Activated naive CD4-positive, alpha-beta T cell treated with anti-CD3 and anti-CD28 coated beads for 36 hours (primary cell): ENCODE data around the gene CACNA1C. TPM values are rescaled to one million over a fixed set of nuclear protein-coding genes. Genes with fewer than 3 reads are reported as not detected.

Experiments used
- CTCF ChIA-PET: fragments of 350-600 bp; sonication (Branson Sonifier 250); formaldehyde crosslinking; loops from one replicate; lab custom pipeline; 2021; ENCODE audit warnings: antibody characterized with exemption; lab: Charles Lee
- DNase-seq: peaks from one replicate; pipeline ENCODE4 v3.0.0-alpha.2; 2020
- H3K27ac Mint-ChIP-seq: one replicate; pipeline ENCODE4 v1.8.0; 2021; ENCODE audit warnings: mild to moderate bottlenecking, mixed read lengths
- H3K27me3 Mint-ChIP-seq: one replicate; pipeline ENCODE4 v1.8.0; 2021; ENCODE audit warnings: low read depth, mixed read lengths
- H3K36me3 Mint-ChIP-seq: one replicate; pipeline ENCODE4 v1.8.0; 2021; ENCODE audit warnings: low read depth, mixed read lengths
- H3K4me1 Mint-ChIP-seq: one replicate; pipeline ENCODE4 v1.8.0; 2021; ENCODE audit warnings: low read depth, mixed read lengths
- H3K4me3 Mint-ChIP-seq: one replicate; pipeline ENCODE4 v1.8.0; 2021; ENCODE audit warnings: mild to moderate bottlenecking, moderate library complexity, mixed read lengths
- H3K9me3 Mint-ChIP-seq: one replicate; pipeline ENCODE4 v1.8.0; 2021; ENCODE audit warnings: mixed read lengths
- intact Hi-C: fragments of 100-400 bp; cut with micrococcal nuclease; formaldehyde crosslinking; loops from one replicate; pipeline ENCODE4 v1.15.1; 2023
- total RNA-seq, 2 experiments: library from RNA; stranded (reverse); gene quantifications; one replicate each; pipeline ENCODE4 v1.2.3, GENCODE V29; 2021

Gene CACNA1C
- total RNA-seq, 2 experiments from 2014 or later, result 0.02 to 0.12 TPM

DNA sequence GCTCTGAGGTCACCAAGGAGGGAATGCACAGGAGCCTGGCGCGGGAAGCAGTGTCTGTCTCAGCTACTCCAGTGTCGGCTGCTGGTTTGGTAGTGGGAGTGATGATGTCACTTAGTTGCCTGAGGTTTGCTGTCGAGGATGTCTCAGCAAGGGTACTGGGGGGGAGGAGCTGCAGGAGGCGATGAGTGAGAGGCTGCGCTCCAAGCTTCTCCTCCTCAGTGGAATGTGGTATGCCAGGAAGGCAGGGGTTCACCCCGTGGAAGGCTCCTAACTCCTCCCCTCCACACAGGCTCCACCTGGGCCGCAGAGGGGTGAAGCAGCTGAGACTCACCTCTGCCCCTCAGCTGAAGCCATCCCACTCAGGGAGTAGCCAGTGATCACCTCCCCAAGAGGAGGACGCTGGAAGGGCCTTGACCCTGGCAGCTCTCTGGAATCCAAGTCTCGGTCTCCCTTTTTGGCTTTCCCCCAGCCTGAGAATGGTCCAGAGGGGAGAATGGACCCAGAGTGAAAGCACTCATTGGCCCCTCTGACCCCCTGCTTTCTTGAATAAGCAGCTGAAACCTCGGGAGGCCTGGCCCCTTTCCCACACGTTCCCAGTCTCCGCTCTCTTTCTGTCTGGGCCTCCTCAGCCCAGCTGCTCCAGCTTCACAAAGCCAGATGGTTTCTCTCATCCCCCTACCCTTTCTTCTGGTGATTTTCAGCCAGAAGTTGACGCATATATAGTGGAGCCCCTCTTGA, 563.0 kb downstream of the CACNA1C start:
- Mint-ChIP-seq H3K27ac (no peak overlapping the region), H3K27me3 (peaks cover 15% of the 10 kb centered on the region), H3K4me1 (peaks cover 7% of the 10 kb centered on the region), H3K36me3 (no peaks in the 10 kb centered on the region), H3K9me3 (no peaks in the 10 kb centered on the region), H3K4me3 (no peak overlapping the region)
- DNase-seq, result no peak
- intact Hi-C loops, result no loop called here
- CTCF ChIA-PET, result no interaction called here

DNA sequence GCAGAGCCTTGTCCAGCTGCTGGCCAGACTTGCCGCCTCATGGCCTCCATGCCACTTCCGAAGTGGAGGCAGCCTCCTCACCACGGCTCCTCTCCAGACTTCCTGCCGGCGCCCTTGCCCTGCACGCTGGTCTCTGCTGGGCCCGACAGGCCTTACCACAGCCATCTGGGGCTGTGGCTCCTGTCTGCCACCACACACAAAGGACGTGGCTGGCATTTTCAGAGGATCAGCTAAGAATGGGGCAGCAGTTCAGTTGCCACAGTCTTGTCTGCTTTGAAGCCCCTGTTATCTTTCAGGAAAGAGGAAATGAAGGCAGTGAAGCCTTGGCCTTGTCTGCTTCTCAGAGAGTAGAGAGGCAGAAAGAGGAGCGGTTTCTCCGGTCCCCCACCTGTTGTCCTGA, 564.0 kb downstream of the CACNA1C start:
- Mint-ChIP-seq H3K4me3 (no peak overlapping the region), H3K27me3 (peaks cover 20% of the 10 kb centered on the region), H3K4me1 (peaks cover 7% of the 10 kb centered on the region), H3K27ac (no peak overlapping the region), H3K36me3 (no peaks in the 10 kb centered on the region), H3K9me3 (no peaks in the 10 kb centered on the region)
- intact Hi-C loops, result no loop called here
- no peak for DNase-seq
- CTCF ChIA-PET, result no interaction called here

DNA sequence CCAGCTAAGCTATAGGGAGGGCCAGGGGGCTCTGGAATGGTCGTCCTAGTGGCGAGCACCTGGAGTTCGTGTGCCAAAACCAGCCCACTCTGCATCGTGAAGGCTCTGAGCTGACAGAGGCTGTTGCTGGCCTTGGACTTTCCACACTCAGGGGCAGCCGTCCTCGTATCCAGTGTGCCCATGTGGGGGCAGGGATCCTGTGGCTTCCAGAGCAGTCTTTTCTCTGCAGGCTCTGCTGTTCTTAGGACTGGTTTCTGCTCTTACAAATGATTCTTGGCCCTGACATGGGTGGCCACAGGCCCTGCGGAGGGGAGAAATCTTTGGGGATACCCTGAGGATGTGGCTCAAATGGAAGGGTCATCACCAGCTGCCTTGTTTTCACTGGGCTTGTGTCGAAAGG, 564.6 kb downstream of the CACNA1C start:
- intact Hi-C loops, result no loop called here
- Mint-ChIP-seq H3K27me3 (peaks cover 24% of the 10 kb centered on the region), H3K4me1 (peaks cover 7% of the 10 kb centered on the region), H3K36me3 (no peaks in the 10 kb centered on the region), H3K9me3 (no peaks in the 10 kb centered on the region), H3K4me3 (no peak overlapping the region), H3K27ac (no peak overlapping the region)
- CTCF ChIA-PET, result no interaction called here
- no peak for DNase-seq

DNA sequence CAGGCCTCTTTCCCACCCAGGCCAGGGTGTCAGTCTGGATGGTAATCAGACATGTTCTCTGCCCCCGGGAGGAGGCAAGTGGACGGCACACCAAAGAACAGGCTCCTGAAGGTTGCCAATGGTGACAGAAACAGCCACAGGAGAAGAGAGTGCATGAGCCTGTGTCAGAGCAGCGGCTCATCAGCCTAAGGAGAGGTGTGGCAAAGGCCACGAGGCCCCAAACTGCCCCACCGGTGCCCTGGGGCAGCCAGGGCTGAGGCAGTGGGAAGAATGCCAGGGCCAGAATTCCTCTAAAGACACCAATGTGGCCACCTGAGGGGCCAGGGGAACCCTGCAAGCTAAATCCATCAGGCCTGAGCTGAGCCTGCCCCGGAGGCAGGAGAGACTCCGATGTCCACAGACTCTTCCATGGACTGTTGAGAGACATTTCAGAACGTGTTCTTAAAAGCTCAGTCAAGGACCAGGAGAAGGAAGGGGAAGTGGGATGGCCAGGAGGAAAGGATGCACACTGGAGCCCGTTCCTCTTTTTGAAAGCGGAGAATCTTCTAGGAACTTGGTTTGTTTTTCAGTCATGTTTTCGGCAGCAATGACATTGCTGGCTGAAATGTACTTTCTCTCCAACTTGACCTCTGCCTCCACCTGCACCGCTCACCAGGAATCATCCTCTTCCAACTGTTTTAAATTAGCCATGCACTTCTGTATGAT, 565.7 kb downstream of the CACNA1C start:
- Mint-ChIP-seq H3K36me3 (no peaks in the 10 kb centered on the region), H3K27ac (no peak overlapping the region), H3K4me3 (no peak overlapping the region), H3K27me3 (peaks cover 25% of the 10 kb centered on the region), H3K4me1 (peaks cover 4% of the 10 kb centered on the region), H3K9me3 (no peaks in the 10 kb centered on the region)
- no peak for DNase-seq
- intact Hi-C loops, result no loop called here
- CTCF ChIA-PET, result no interaction called here

DNA sequence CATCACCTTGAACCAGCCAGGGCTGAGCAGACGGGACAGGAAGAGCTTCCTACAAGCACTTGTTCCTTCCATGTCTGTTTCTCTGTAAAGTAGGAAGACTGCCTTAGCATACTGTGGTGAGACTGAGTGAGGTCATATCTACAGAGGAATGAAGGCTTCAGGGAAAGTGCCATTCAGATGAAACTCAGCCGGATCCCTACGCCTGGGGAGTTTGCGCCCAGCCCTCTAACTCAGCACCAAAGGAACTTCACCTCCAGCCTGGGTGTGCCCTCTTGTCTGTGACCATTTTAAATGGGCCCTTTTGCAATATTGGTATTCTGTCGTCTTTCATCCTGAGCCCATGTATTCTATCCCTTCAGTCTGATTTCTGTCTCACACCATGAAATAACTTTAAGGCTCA, 566.3 kb downstream of the CACNA1C start:
- H3K27ac Mint-ChIP-seq, result no peak overlapping the region
- intact Hi-C loops, result no loop called here
- no peaks in the 10 kb centered on the region for H3K4me1 Mint-ChIP-seq
- H3K36me3 Mint-ChIP-seq, result no peaks in the 10 kb centered on the region
- H3K27me3 Mint-ChIP-seq, result peaks cover 29% of the 10 kb centered on the region
- H3K9me3 Mint-ChIP-seq, result no peaks in the 10 kb centered on the region
- CTCF ChIA-PET, result no interaction called here
- no peak overlapping the region for H3K4me3 Mint-ChIP-seq
- no peak for DNase-seq

DNA sequence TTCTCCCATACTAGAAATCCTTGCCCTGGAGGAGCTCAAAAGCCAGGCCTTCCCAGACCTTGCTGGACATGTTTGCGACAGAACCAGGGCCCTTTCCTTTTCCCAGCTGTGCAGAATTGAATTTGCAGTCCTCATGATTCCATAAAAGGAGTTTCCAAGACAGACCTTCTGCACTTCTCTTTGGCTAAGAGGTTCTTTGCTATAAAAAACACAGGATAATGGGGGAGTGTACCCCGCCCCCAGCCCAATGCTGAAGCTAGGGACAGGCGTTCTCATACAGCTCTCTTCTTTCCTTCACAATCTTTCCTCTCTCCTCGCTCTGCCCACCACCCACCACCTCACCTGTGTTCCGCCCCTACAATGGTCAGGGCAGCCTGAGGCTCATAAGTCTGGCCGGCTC, 569.7 kb downstream of the CACNA1C start:
- H3K4me3 Mint-ChIP-seq, result no peak overlapping the region
- no peaks in the 10 kb centered on the region for H3K36me3 Mint-ChIP-seq
- CTCF ChIA-PET, result no interaction called here
- no peak overlapping the region for H3K27ac Mint-ChIP-seq
- peaks cover 31% of the 10 kb centered on the region for H3K27me3 Mint-ChIP-seq
- no peaks in the 10 kb centered on the region for H3K4me1 Mint-ChIP-seq
- intact Hi-C loops, result no loop called here
- H3K9me3 Mint-ChIP-seq, result no peaks in the 10 kb centered on the region
- no peak for DNase-seq

DNA sequence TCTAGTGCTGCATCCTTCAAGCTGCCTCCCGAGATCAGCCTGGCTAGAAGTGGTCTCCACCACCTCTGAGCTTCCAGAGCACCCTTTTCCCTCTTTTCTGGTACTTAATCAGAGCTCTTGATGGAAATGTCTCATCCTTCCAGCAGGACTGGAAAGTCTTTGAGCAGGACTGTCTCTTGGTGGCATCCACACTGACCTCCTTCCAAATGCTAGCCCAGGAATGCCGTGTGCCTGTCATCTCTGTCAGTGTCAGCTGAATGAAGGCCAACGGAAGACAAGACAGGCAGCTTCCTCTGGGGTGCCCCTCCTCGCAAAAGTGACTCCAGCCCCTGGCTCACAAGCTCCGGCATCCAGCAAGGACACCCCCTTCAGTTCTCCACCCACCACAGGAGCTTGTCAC, 570.7 kb downstream of the CACNA1C start:
- CTCF ChIA-PET, result no interaction called here
- Mint-ChIP-seq H3K27ac (no peak overlapping the region), H3K27me3 (peaks cover 40% of the 10 kb centered on the region), H3K36me3 (no peaks in the 10 kb centered on the region), H3K9me3 (no peaks in the 10 kb centered on the region), H3K4me1 (peaks cover 4% of the 10 kb centered on the region), H3K4me3 (no peak overlapping the region)
- intact Hi-C loops, result no loop called here
- no peak for DNase-seq

DNA sequence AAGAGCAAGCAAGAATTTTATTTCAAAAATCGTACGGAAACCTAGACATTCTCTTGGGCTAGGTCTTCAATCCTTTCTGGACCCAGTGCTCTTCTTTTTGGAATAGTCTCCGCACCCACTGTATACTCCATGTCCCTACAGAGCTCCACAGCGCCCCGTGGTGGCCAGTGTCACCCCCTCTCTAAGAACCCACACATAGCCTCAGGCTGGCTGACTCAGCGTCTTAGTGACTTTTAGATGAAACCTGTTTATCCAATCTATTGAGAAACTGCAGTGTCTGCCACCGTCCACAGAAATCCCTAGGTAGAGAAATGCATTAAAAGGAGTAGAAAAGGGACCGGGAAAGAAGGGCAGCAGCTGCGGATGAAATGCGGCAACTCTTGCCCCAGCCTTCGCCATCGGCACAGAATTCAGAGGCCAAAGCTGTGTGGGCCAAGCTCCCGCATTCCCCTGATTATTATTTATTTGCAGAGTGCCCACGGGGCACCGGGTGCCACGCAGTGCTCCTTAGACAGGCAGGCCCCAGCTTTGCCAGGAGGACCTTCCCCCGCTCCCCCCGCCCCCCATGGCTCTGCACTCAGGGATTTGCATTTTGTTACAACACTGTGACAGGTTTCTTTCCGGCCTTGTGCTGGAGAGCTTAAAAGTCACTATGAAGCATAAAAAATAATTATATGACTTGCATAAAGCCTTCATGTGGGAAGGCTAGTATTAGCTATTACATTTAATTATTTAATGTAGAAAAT, 571.9 kb downstream of the CACNA1C start:
- Mint-ChIP-seq H3K27ac (no peak overlapping the region), H3K36me3 (no peaks in the 10 kb centered on the region), H3K4me1 (peaks cover 4% of the 10 kb centered on the region), H3K4me3 (no peak overlapping the region), H3K27me3 (peaks cover 48% of the 10 kb centered on the region), H3K9me3 (no peaks in the 10 kb centered on the region)
- CTCF ChIA-PET, result no interaction called here
- peak; percentile 47 for DNase-seq
- intact Hi-C loops, result no loop called here

DNA sequence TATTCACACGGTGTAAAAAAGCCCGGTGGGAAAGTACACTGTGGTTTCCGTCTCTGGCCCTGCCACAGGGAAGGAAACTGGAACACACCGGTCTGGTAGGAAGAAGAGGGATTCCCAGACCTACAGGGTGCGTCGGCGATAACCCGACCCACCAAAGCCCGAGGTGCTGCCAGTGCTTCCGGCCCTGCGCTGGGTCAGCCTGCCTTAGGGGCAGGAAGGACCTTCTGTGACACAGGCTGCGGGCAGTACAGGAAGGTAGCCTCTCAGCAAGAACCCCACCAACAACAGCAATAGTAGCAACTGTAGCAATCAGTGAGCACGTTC, 572.5 kb downstream of the CACNA1C start:
- Mint-ChIP-seq H3K9me3 (no peaks in the 10 kb centered on the region), H3K4me1 (peaks cover 4% of the 10 kb centered on the region), H3K36me3 (no peaks in the 10 kb centered on the region), H3K27ac (no peak overlapping the region), H3K4me3 (no peak overlapping the region), H3K27me3 (peaks cover 49% of the 10 kb centered on the region)
- CTCF ChIA-PET, result interaction anchor here (0.6 kb wide), 1 partner anchor 8 kb away, joined by 3 read pairs; no protein-coding TSS in a partner anchor
- no peak for DNase-seq
- intact Hi-C loops, result no loop called here

DNA sequence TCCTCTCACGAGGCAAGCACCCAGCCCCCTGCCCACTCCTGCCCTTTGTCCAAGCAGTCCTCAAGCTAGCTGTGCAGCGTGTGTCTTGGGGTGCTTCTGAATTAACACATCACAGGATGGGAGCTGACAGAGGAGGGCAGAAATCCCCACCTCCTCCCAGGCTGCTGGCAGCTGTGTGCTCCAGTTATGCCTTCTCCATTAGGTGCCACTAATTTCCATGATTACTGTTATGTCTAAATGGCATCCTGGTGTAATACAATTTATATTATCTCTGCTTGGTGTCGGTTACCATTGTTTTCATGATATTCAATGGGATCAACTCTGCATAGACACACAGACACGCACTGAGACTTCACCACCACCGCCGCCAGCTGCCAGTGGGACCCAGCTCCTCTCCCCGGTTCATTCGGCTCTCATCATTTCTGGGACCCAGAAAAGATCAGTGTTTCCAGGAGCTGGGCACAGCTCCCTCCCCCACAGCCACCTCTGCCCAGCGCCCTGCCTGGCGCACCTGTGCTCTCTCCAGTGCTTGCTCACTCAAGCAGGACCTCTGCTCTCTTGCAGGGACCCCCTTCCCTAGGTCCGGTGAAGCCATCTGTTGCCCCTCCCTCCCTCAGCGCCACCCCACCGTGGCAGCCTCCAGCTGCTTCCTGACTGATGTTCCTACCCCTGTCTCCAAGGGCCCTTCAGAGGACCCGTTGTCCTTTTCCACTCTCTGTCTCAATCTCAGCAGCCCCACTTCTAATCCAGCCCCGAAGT, 574.5 kb downstream of the CACNA1C start:
- peaks cover 40% of the 10 kb centered on the region for H3K27me3 Mint-ChIP-seq
- H3K4me1 Mint-ChIP-seq, result peaks cover 4% of the 10 kb centered on the region
- no peak overlapping the region for H3K4me3 Mint-ChIP-seq
- intact Hi-C loops, result no loop called here
- CTCF ChIA-PET, result no interaction called here
- no peak for DNase-seq
- H3K27ac Mint-ChIP-seq, result no peak overlapping the region
- H3K9me3 Mint-ChIP-seq, result no peaks in the 10 kb centered on the region
- no peaks in the 10 kb centered on the region for H3K36me3 Mint-ChIP-seq

DNA sequence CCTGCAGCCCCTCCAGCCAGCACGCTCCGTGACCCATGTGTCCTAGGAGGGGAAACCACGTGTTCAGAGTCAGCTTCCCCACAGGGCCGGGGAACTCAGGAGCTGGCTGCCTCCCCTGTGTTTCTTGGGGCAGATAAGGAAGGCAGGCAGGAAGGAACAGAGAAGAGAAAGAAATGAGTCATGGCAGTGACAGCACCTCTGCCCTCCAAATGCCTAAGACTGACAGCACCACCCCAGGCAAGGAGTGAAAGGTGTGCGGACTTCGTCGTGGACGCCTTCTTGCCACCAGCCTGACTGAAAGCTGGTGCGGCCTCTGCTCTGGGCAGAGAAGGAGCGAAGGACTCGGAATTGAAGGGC, 575.0 kb downstream of the CACNA1C start:
- DNase-seq, result peak; percentile 7
- Mint-ChIP-seq H3K4me1 (peaks cover 4% of the 10 kb centered on the region), H3K36me3 (no peaks in the 10 kb centered on the region), H3K27ac (no peak overlapping the region), H3K9me3 (no peaks in the 10 kb centered on the region), H3K27me3 (peaks cover 40% of the 10 kb centered on the region), H3K4me3 (no peak overlapping the region)
- intact Hi-C loops, result no loop called here
- CTCF ChIA-PET, result no interaction called here

DNA sequence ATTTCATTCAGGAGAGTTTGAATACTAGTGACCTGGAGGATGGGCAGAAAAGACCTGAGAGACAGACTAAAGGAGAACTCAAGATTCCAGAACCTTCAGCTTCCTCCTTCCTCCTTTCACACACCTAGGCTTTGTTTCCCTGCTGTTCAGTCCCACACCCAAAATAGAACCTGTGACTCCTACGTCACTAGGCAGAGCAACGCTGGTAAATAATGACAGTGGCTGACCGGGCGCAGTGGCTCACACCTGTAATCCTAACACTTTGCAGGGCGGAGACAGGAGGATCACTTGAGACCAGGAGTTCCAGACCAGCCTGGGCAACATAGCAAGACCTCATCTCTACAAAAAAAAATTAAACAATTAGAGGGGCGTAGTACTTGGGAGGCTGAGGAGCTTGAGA, 575.6 kb downstream of the CACNA1C start:
- Mint-ChIP-seq H3K4me3 (no peak overlapping the region), H3K9me3 (no peaks in the 10 kb centered on the region), H3K36me3 (no peaks in the 10 kb centered on the region), H3K27ac (no peak overlapping the region), H3K4me1 (peaks cover 4% of the 10 kb centered on the region), H3K27me3 (peaks cover 39% of the 10 kb centered on the region)
- DNase-seq, result no peak
- CTCF ChIA-PET, result interaction anchor here (0.7 kb wide), 1 partner anchor 346 kb away, joined by 3 read pairs; no protein-coding TSS in a partner anchor
- intact Hi-C loops, result no loop called here
